ENCODE data around the gene PNMA5. TPM values are rescaled to one million over a fixed set of nuclear protein-coding genes. Genes with fewer than 3 reads are reported as not detected.

PNMA5 gene
- total and polyA plus RNA-seq, 2 donors (not counting 3 experiments of a cell fraction or from before 2014, with no cell fraction given) = not detected

Other genes with a start within 250 kb of the PNMA5 start
- gene MAGEA2, start 240.3 kb downstream of the PNMA5 start, total RNA-seq = not detected in 2 replicates
- gene MAGEA2, start 240.3 kb downstream of the PNMA5 start, polyA plus RNA-seq = not detected in 2 replicates
- gene CSAG3, start 234.9 kb downstream of the PNMA5 start, total RNA-seq = not detected in 2 replicates
- not detected in 2 replicates for gene CSAG3, start 234.9 kb downstream of the PNMA5 start, polyA plus RNA-seq
- gene MAGEA6, start 224.4 kb downstream of the PNMA5 start, total RNA-seq = not detected in 2 replicates
- not detected in 2 replicates for gene MAGEA6, start 224.4 kb downstream of the PNMA5 start, polyA plus RNA-seq
- gene CETN2, start 163.4 kb downstream of the PNMA5 start, total RNA-seq = 28.2 and 28.6 TPM in 2 replicates
- 15.1 and 15.4 TPM in 2 replicates for gene CETN2, start 163.4 kb downstream of the PNMA5 start, polyA plus RNA-seq
- 40.0 and 43.4 TPM in 2 replicates for gene NSDHL, start 163.1 kb downstream of the PNMA5 start, total RNA-seq
- gene NSDHL, start 163.1 kb downstream of the PNMA5 start, polyA plus RNA-seq = 43.7 and 44.5 TPM in 2 replicates
- 19.7 and 31.6 TPM in 2 replicates for gene ZNF185, start 96.0 kb downstream of the PNMA5 start, total RNA-seq
- gene ZNF185, start 96.0 kb downstream of the PNMA5 start, polyA plus RNA-seq = 15.5 and 18.7 TPM in 2 replicates
- not detected in 2 replicates for gene PNMA3, start 62.4 kb upstream of the PNMA5 start, total RNA-seq
- not detected in 2 replicates for gene PNMA3, start 62.4 kb upstream of the PNMA5 start, polyA plus RNA-seq
- 1.3 and 1.8 TPM in 2 replicates for gene PNMA6A, start 78.3 kb upstream of the PNMA5 start, total RNA-seq
- 1.2 and 1.4 TPM in 2 replicates for gene PNMA6A, start 78.3 kb upstream of the PNMA5 start, polyA plus RNA-seq
- gene MAGEA1, start 185.2 kb upstream of the PNMA5 start, total RNA-seq = not detected in 2 replicates
- gene MAGEA1, start 185.2 kb upstream of the PNMA5 start, polyA plus RNA-seq = not detected in 2 replicates

Measured in endothelial cell of umbilical vein (primary cell).